Measurements from ENCODE around the gene ITGB1. TPM values are rescaled to one million over a fixed set of nuclear protein-coding genes. Genes with fewer than 3 reads are reported as not detected.

Gene ITGB1
- total RNA-seq, 4 donors from 2014 or later, result 998 to 2,832 (median 1,462) TPM

DNA sequence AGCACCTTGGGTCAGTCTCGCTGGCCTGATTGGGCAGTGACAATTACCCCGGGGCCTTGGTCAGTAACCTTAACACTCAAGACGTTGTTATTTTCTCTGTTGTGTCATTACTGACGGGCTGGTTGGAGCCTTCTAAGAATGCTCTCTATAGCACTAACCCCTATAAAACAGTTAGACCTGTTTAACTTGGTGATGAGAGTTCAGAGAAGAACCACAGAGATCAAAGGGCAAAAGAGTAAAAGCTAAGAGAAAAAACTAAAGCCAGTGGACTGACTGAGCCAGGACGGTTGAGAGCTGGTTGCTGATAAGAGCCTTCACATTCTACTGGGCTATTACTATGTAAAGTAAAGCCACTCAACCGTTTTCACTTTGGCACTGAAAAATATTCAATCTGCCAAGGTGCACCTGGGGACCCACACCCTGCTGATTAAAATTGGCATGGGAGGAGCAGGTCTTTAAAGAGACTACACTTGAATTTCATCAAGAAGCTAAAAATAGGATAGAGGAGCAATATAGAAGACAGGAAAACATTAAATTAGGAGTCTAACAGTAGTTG, 13.6 kb upstream of the ITGB1 start:
- TF ChIP-seq CTCF (IDR thresholded peaks at IDR 0.05) (no peak), POLR2A (IDR thresholded peaks at IDR 0.05) (no peak), EP300 (IDR thresholded peaks at IDR 0.05) (no peak), POLR2AphosphoS5 (IDR thresholded peaks at IDR 0.05) (no peak)
- no peaks in the 10 kb centered on the region for H3K27me3 ChIP-seq
- WGBS, 2 donors (ENCODE audit: low coverage in 1 of 2), result 47 to 67% methylated on average over 5 to 6 of the region's 6 CpGs
- H3K4me1 ChIP-seq, result peaks cover 0 to 17% (median 0%) of the 10 kb centered on the region in 3 donors
- ATAC-seq, result no peak
- no peaks in the 10 kb centered on the region for H3K36me3 ChIP-seq
- H3K27ac ChIP-seq, result peak overlapping the region in 1 of 4 donors; percentile 12
- H3K9me3 ChIP-seq, result no peaks in the 10 kb centered on the region
- H3K4me3 ChIP-seq, result no peak overlapping the region

DNA sequence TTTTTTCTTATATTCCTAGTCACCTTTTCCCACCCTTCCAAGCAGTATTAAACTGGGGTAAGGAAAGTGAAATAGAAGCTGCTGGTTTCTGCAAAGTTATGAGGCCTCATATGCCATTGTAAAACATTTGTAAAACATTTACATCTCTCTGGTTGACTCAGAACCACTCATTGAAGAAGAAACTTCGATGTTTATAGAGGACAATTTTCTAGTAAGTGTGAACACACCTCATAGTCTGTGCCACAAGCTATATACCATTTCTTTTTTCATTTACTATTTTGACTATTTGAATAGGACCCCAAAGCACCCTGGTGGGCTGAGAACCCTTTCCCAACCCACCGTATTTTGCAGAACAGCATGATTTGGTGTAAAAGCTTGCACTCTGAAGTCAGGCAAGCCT, 12.9 kb upstream of the ITGB1 start:
- Histone ChIP-seq H3K27ac (no peak overlapping the region), H3K36me3 (no peaks in the 10 kb centered on the region), H3K27me3 (no peaks in the 10 kb centered on the region), H3K4me3 (no peak overlapping the region), H3K9me3 (no peaks in the 10 kb centered on the region), H3K4me1 (peaks cover 0 to 17% (median 0%) of the 10 kb centered on the region in 3 donors)
- TF ChIP-seq POLR2A (IDR thresholded peaks at IDR 0.05), result no peak
- TF ChIP-seq POLR2AphosphoS5 (IDR thresholded peaks at IDR 0.05), result no peak
- TF ChIP-seq EP300 (IDR thresholded peaks at IDR 0.05), result no peak
- TF ChIP-seq CTCF (IDR thresholded peaks at IDR 0.05), result no peak
- WGBS, 2 donors (ENCODE audit: low coverage in 1 of 2), result 93 to 94% methylated on average over 2 of the region's 2 CpGs
- ATAC-seq, result no peak

DNA sequence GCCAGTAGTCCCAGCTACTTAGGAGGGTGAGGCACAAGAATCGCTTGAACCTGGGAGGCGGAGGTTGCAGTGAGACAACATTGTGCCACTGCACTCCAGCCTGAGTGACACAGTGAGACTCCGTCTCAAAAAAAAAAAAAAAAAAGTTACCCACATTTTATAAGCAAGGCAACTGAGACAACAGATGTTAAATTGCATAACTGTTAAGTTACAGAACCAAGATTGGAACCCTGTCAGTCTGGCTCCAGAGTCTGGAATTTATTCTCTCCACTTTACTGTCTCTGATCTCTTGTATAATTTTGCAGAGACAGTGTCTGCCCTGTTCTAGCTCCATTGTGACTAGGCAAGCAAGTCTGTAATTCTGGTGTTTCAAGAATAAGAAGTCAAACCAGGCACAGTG, 6.2 kb upstream of the ITGB1 start:
- TF ChIP-seq CTCF (IDR thresholded peaks at IDR 0.05), result no peak
- TF ChIP-seq POLR2A (IDR thresholded peaks at IDR 0.05), result no peak
- no peak for TF ChIP-seq EP300 (IDR thresholded peaks at IDR 0.05)
- no peak for TF ChIP-seq POLR2AphosphoS5 (IDR thresholded peaks at IDR 0.05)
- Histone ChIP-seq H3K4me3 (no peak overlapping the region), H3K9me3 (no peaks in the 10 kb centered on the region), H3K4me1 (peaks cover 0 to 48% (median 7%) of the 10 kb centered on the region in 3 donors), H3K36me3 (no peaks in the 10 kb centered on the region), H3K27me3 (no peaks in the 10 kb centered on the region), H3K27ac (peak overlapping the region in 1 of 4 donors; percentile 99)
- WGBS, 2 donors (ENCODE audit: low coverage in 1 of 2), result 75% methylated on average over 1 of the region's 3 CpGs; no CpG with 5 or more reads in 1 of the 2 donors
- no peak for ATAC-seq

DNA sequence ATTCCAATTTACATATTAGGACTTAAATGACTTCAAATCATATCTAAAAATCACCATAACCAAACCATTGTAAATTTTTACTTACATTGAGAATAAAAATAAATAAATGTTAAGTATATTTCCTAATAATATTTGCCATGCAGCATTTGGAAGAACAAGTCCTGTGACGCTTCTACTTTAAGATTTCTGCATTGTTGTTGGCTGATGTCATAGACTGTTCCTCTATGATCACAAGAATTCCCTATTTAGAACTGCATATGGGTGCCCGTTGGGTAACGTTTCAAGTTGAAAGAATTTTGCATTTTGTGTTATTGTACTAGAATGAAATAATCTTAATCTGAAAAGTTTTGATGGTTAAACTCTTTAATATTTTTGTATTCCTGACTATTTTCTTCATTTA, 5.1 kb upstream of the ITGB1 start:
- H3K27ac ChIP-seq, result peak overlapping the region; percentile 98 to 100 (median 98)
- no peak for ATAC-seq

More for the DNA sequence above, 5.1 kb upstream of the ITGB1 start:
- 5 to 15% methylated on average over 3 of the region's 3 CpGs for WGBS, 2 donors (ENCODE audit: low coverage in 1 of 2)
- Histone ChIP-seq H3K27me3 (no peaks in the 10 kb centered on the region), H3K36me3 (no peaks in the 10 kb centered on the region), H3K4me1 (peaks cover 0 to 52% (median 7%) of the 10 kb centered on the region in 3 donors), H3K4me3 (no peak overlapping the region), H3K9me3 (no peaks in the 10 kb centered on the region)
- TF ChIP-seq CTCF (IDR thresholded peaks at IDR 0.05) (no peak), POLR2A (IDR thresholded peaks at IDR 0.05) (no peak), POLR2AphosphoS5 (IDR thresholded peaks at IDR 0.05) (peak; percentile 52)

All from gastroesophageal sphincter (tissue), 4 donors.